Tibial nerve (tissue), 4 donors: Measurements from ENCODE around the gene HABP2.

Experiments used
- CTCF ChIP-seq, 5 experiments: fragments of 200-600 bp in 3 of 5; fragments of 450-650 bp in 2 of 5; sonication (generic) in 3 of 5; IDR thresholded peaks; one replicate each; pipeline ENCODE4 v1.5.1; 2016 to 2019; ENCODE audit warnings: antibody characterized with exemption in 5 of 5, mild to moderate bottlenecking in 3 of 5, moderate library complexity in 2 of 5
- EP300 ChIP-seq, 2 donors: sonication (generic); formaldehyde crosslinking; IDR thresholded peaks; one replicate each; pipeline ENCODE4 v1.6.1; 2017; ENCODE audit warnings: antibody characterized with exemption in 2 of 2, mild to moderate bottlenecking in 1 of 2
- POLR2A ChIP-seq, 2 donors: fragments of 450-650 bp; IDR thresholded peaks; one replicate each; pipeline ENCODE4 v1.6.1; 2017; ENCODE audit warnings: antibody characterized with exemption in 2 of 2, mild to moderate bottlenecking in 2 of 2, moderate library complexity in 2 of 2

- TF ChIP-seq CTCF (IDR thresholded peaks at IDR 0.05) (no peak), POLR2A (IDR thresholded peaks at IDR 0.05) (no peak), EP300 (IDR thresholded peaks at IDR 0.05) (no peak)
Measured at GRCh38 chr10:113560071-113560470, 7.2 kb downstream of the HABP2 start.
